Measurements from ENCODE around the gene CCDC17. TPM values are rescaled to one million over a fixed set of nuclear protein-coding genes. Genes with fewer than 3 reads are reported as not detected.

Gene CCDC17
- total RNA-seq, 1 experiment from 2014 or later, result 1.9 TPM

- Mint-ChIP-seq H3K27me3 (ENCODE audit: low read depth) (no peaks in the 10 kb centered on the region), H3K4me1 (peaks cover 0 to 4% of the 10 kb centered on the region in 2 experiments; a peak in 1 of 4 replicates), H3K36me3 (ENCODE audit: insufficient read depth in 1 of 3, low read depth in 3 of 3) (peaks cover 22 to 50% (median 38%) of the 10 kb centered on the region in 3 experiments; a peak in 6 of 7 replicates), H3K9me3 (no peaks in the 10 kb centered on the region), H3K27ac (peak overlapping the region in 2 of 3 experiments; percentile 82 to 98; a peak in 5 of 7 replicates), H3K4me3 (no peak overlapping the region)
- H2BK15ac ChIP-seq (ENCODE audit: low read depth, low read length), result no peak overlapping the region
- no peaks in the 10 kb centered on the region for H3K23me2 ChIP-seq (ENCODE audit: insufficient read length, low read depth, low read length, poor library complexity, severe bottlenecking)
- no peak overlapping the region for H2BK12ac ChIP-seq (ENCODE audit: insufficient read length, low read depth, low read length)
- no peak overlapping the region for H2AFZ ChIP-seq (ENCODE audit: low read length)
- TF ChIP-seq CTCF (conservative IDR thresholded peaks at IDR 0.05), result no peak
- no peak overlapping the region for H2AK5ac ChIP-seq (ENCODE audit: insufficient read length, low read length)
- H3K14ac ChIP-seq (ENCODE audit: insufficient read depth, low read length), result no peak overlapping the region
- H3K56ac ChIP-seq (ENCODE audit: insufficient read length, low read depth, low read length), result no peak overlapping the region
- no peak overlapping the region for H3K18ac ChIP-seq (ENCODE audit: insufficient read length, low read depth, low read length)
- H2BK120ac ChIP-seq (ENCODE audit: low read depth, low read length, poor library complexity, severe bottlenecking), result no peak overlapping the region
- no peak overlapping the region for H3T11ph ChIP-seq (ENCODE audit: low read length)
- H3K27ac ChIP-seq (ENCODE audit: insufficient read length, low read depth, low read length), result no peak overlapping the region
- H4K8ac ChIP-seq (replicated peaks; ENCODE audit: insufficient read length, low read depth, low read length), result no peak overlapping the region
- H3K9me3 ChIP-seq (ENCODE audit: control insufficient read depth, low read depth, low read length), result no peaks in the 10 kb centered on the region
- H2BK20ac ChIP-seq (ENCODE audit: low read depth, low read length, poor library complexity, severe bottlenecking), result no peak overlapping the region
- no peak overlapping the region for H4K5ac ChIP-seq (ENCODE audit: insufficient read length, low read depth, low read length)
- no peak overlapping the region for H3K9ac ChIP-seq (ENCODE audit: extremely low read depth, insufficient read length, low read length)
- no CpG with 5 or more reads among the region's 17 CpGs for WGBS (ENCODE audit: extremely low coverage, insufficient read length, low lambda C conversion rate)
- no peaks in the 10 kb centered on the region for H3K79me2 ChIP-seq (ENCODE audit: insufficient read depth, low read length)
- no peak overlapping the region for H4K91ac ChIP-seq (ENCODE audit: insufficient read length, low read depth, low read length)
- no peaks in the 10 kb centered on the region for H3K79me1 ChIP-seq (ENCODE audit: insufficient read depth, low read depth, low read length, poor library complexity, severe bottlenecking)
- no peaks in the 10 kb centered on the region for H3K4me1 ChIP-seq (ENCODE audit: insufficient read depth, low read length)
- no peak overlapping the region for H3K4me2 ChIP-seq (ENCODE audit: insufficient read depth, insufficient read length, low read length)
- H2BK5ac ChIP-seq (ENCODE audit: insufficient read length, low read length), result no peak overlapping the region
- H4K20me1 ChIP-seq (ENCODE audit: control insufficient read depth, insufficient read depth, insufficient read length), result no peaks in the 10 kb centered on the region
- no peaks in the 10 kb centered on the region for H3K27me3 ChIP-seq (ENCODE audit: insufficient read depth, low read length)
- no peak overlapping the region for H3K4ac ChIP-seq (ENCODE audit: low read depth, low read length)
- no peak overlapping the region for H3K23ac ChIP-seq (ENCODE audit: insufficient read length, low read depth, low read length)
- DNase-seq, result no peak
Measured at GRCh38 chr1:45620588-45621500, 3.0 kb downstream of the CCDC17 start.

All from H9 (cell line).